Lower leg skin (tissue), 4 donors: ENCODE measurements around the gene CDH16. TPM values are rescaled to one million over a fixed set of nuclear protein-coding genes. Genes with fewer than 3 reads are reported as not detected.

Experiments used
- DNase-seq, 2 donors: peaks; one replicate each; pipeline ENCODE4 v3.0.0-alpha.2; 2019; ENCODE audit warnings: low spot score in 2 of 2
- H3K4me3 ChIP-seq: fragments of 200-600 bp; sonication (generic); 2 replicates; pipeline ENCODE4 v1.5.1; 2017; ENCODE audit warnings: mild to moderate bottlenecking, low read depth; ENCODE audit not compliant: poor library complexity, severe bottlenecking
- CTCF ChIP-seq, 3 donors: fragments of 450-650 bp; IDR thresholded peaks; one replicate each; pipeline ENCODE4 v1.5.1; 2016; ENCODE audit warnings: antibody characterized with exemption in 3 of 3, mild to moderate bottlenecking in 3 of 3, moderate library complexity in 2 of 3
- POLR2A ChIP-seq, 2 donors: fragments of 450-650 bp; IDR thresholded peaks; one replicate each; pipeline ENCODE4 v1.6.1; 2016 to 2017; ENCODE audit warnings: antibody characterized with exemption in 2 of 2, mild to moderate bottlenecking in 1 of 2, moderate library complexity in 1 of 2
- WGBS, 2 donors: methylation state at CpG; one replicate each; pipeline ENCODE4 v1.1.5; 2018; 5-methylcytosine and 5-hydroxymethylcytosine counted together
- intact Hi-C: fragments of 100-400 bp; cut with DNase I; formaldehyde crosslinking; loops from one replicate; pipeline ENCODE4 v1.15.0; 2023; ENCODE audit warnings: low total_unique reads
- total RNA-seq, 4 donors: library from RNA; depleted of rRNA; stranded (reverse); fragments of >200 nt; gene quantifications; one replicate each; pipeline ENCODE4 v1.1.0, GENCODE V29; 2016

The CDH16 gene
- total RNA-seq, 4 donors from 2014 or later = 0.10 to 0.58 TPM; not detected in 2

GRCh38 chr16:66906916-66907836 lies 11.5 kb downstream of the CDH16 start:
- 73 to 82% methylated on average over 7 of the region's 7 CpGs for WGBS, 2 donors
- intact Hi-C loops = no loop called here
- no peak overlapping the region for H3K4me3 ChIP-seq
- no peak for TF ChIP-seq POLR2A (IDR thresholded peaks at IDR 0.05)
- TF ChIP-seq CTCF (IDR thresholded peaks at IDR 0.05) = no peak
- DNase-seq = no peak

GRCh38 chr16:66905633-66906539 lies 12.8 kb downstream of the CDH16 start:
- no peak for TF ChIP-seq CTCF (IDR thresholded peaks at IDR 0.05)
- no peak for TF ChIP-seq POLR2A (IDR thresholded peaks at IDR 0.05)
- H3K4me3 ChIP-seq = no peak overlapping the region
- WGBS, 2 donors = 74 to 77% methylated on average over 11 of the region's 11 CpGs
- DNase-seq = no peak
- intact Hi-C loops = no loop called here

- TF ChIP-seq CTCF (IDR thresholded peaks at IDR 0.05) (no peak), POLR2A (IDR thresholded peaks at IDR 0.05) (no peak)
- intact Hi-C loops = no loop called here
- H3K4me3 ChIP-seq = no peak overlapping the region
- DNase-seq = peak in 1 of 2 donors; percentile 85
- WGBS, 2 donors = 65 to 75% methylated on average over 15 to 16 of the region's 16 CpGs
Measured at GRCh38 chr16:66904846-66905632, 13.6 kb downstream of the CDH16 start.

- DNase-seq = no peak
- no peak overlapping the region for H3K4me3 ChIP-seq
- TF ChIP-seq CTCF (IDR thresholded peaks at IDR 0.05) = no peak
- intact Hi-C loops = no loop called here
- WGBS, 2 donors = 88 to 89% methylated on average over 12 to 13 of the region's 13 CpGs
Measured at GRCh38 chr16:66904428-66904845, 14.2 kb downstream of the CDH16 start.
